Adrenal gland (tissue), 12 donors: ENCODE data around the gene TNIK. TPM values are rescaled to one million over a fixed set of nuclear protein-coding genes. Genes with fewer than 3 reads are reported as not detected.

ENCODE experiments used
- DNase-seq, 7 donors: peaks; one replicate each; pipeline ENCODE4 v3.0.0-alpha.2; 2019 to 2020
- H3K27ac ChIP-seq, 5 donors: fragments of 200-600 bp; sonication (generic) in 4 of 5; 1 replicate in 3 of 5; 2 replicates in 2 of 5; pipeline versions ENCODE4 v1.5.1 to v1.8.0; 2016 to 2020; ENCODE audit warnings: mild to moderate bottlenecking in 1 of 5
- H3K27me3 ChIP-seq: fragments of 200-600 bp; 2 replicates; pipeline ENCODE4 v1.8.0; 2021
- H3K36me3 ChIP-seq, 2 donors: fragments of 200-600 bp; replicated peaks in 1 of 2; 1 replicate in 1 of 2; 2 replicates in 1 of 2; pipeline versions ENCODE4 v1.5.1 to v1.8.0; 2018 to 2022
- H3K4me1 ChIP-seq, 2 donors: fragments of 200-600 bp; replicated peaks in 1 of 2; 1 replicate in 1 of 2; 2 replicates in 1 of 2; pipeline versions ENCODE4 v1.5.1 to v1.8.0; 2018 to 2021
- H3K4me3 ChIP-seq, 4 donors: fragments of 200-600 bp; sonication (generic) in 3 of 4; one replicate each; pipeline ENCODE4 v1.5.1; 2016 to 2018
- H3K9me3 ChIP-seq, 3 donors: fragments of 200-600 bp; sonication (generic) in 1 of 3; replicated peaks in 1 of 3; 1 replicate in 2 of 3; 2 replicates in 1 of 3; pipeline versions ENCODE4 v1.5.1 to v1.8.0; 2016 to 2021
- CTCF ChIP-seq, 6 experiments: fragments of 450-650 bp in 4 of 6; fragments of 200-600 bp in 2 of 6; sonication (generic) in 1 of 6; IDR thresholded peaks; 1 replicate in 5 of 6; 2 replicates in 1 of 6; pipeline versions ENCODE4 v1.5.1 to v1.8.0; 2016 to 2021; ENCODE audit warnings: antibody characterized with exemption in 6 of 6, mild to moderate bottlenecking in 2 of 6, moderate library complexity in 1 of 6
- POLR2A ChIP-seq, 2 donors: fragments of 450-650 bp; IDR thresholded peaks; one replicate each; pipeline ENCODE4 v1.6.1; 2017; ENCODE audit warnings: antibody characterized with exemption in 2 of 2, mild to moderate bottlenecking in 2 of 2, moderate library complexity in 1 of 2
- whole genome bisulfite sequencing, 4 donors: extraction: QIAGEN DNeasy Blood & Tissue Kit in 2 of 4; methylation state at CpG; one replicate each; pipeline versions ENCODE4 v1.1.5 to v1.1.7; 2013 to 2017; 5-methylcytosine and 5-hydroxymethylcytosine counted together
- intact Hi-C, 2 donors: fragments of 100-400 bp; cut with DNase I; formaldehyde crosslinking; loops; one replicate each; pipeline versions ENCODE4 v1.14.1 to v1.15.0; 2022 to 2023
- polyA plus RNA-seq, 3 donors: library from polyadenylated mRNA; stranded (reverse); fragments of 200-250 nt in 2 of 3; fragments of 350-450 nt in 1 of 3; fragmentation: Illumina TruSeq in 1 of 3; extraction: RNeasy Lipid Tissue Mini Kit (QIAGEN cat#74804) in 1 of 3; gene quantifications; one replicate each; pipeline ENCODE4 v1.2.3, GENCODE V29; 2013 to 2014
- total RNA-seq, 9 donors: library from RNA; depleted of rRNA in 4 of 9; stranded (reverse); fragments of >200 nt in 4 of 9; fragments of 120-200 nt in 1 of 9; fragmentation: NEBNext Ultra II Directional in 1 of 9; extraction: Animal tissue kit (Norgen Biotek cat#: 25700) in 1 of 9; gene quantifications; one replicate each; pipeline versions ENCODE4 v1.1.0 to v1.2.4, GENCODE V29; 2013 to 2023
- donor health status: healthy with polysubstance abuse.
- donor health status: Bipolar disorder and iron deficiency.
- donor health status: DM: yes; HTN: yes; CAD: no.
- donor health status: DM: no; HTN: no; CAD: no.
- donor health status: DM: no; HTN: no; CAD: no.
- donor health status: DM: yes; HTN: yes; CAD: no.

The TNIK gene
- total and polyA plus RNA-seq, 12 donors: 4.9 to 33.1 (median 10.7) TPM

DNA sequence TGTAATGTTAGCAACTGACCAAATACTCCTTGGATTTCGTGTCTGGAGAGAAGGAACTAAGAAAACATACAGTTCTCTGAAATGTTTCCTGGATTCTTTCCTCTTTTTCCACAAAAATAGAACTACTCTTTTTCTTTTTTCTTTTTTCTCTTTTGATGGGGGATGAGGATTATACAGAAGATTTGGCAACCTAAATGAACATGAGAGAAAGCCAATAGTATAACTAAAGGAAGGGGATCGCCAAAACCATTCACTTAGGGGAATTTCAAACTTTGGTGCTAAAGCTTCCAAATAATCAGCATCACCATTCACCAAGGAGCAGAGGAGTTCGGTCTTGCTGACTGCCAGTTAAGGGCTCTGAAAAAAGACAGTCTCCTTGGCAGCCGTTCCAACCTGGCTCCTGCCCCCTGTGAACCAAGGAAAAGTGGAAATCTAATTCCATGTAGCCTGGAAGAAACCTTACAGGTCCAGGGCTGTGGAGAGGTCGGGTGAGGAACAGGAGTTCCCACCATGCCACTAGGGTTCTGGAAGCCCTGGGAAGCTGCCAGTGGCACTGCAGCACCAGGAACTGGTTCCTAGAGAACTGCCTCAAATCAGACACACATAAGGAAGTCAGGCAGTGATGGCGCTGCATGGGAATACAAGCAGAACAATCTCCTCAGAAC, 176.9 kb downstream of the TNIK start:
- no peak overlapping the region for H3K27ac ChIP-seq
- no peaks in the 10 kb centered on the region for H3K9me3 ChIP-seq
- no peaks in the 10 kb centered on the region for H3K36me3 ChIP-seq
- 67 to 83% (median 71%) methylated on average over 6 of the region's 6 CpGs for WGBS, 4 donors
- no peak for DNase-seq
- no peak overlapping the region for H3K4me3 ChIP-seq
- intact Hi-C loops: no loop called here
- no peaks in the 10 kb centered on the region for H3K27me3 ChIP-seq
- peaks cover 8 to 20% of the 10 kb centered on the region in 2 donors for H3K4me1 ChIP-seq
- no peak for TF ChIP-seq CTCF (IDR thresholded peaks at IDR 0.05)
- no peak for TF ChIP-seq POLR2A (IDR thresholded peaks at IDR 0.05)

- H3K36me3 ChIP-seq: no peaks in the 10 kb centered on the region
- H3K27ac ChIP-seq: no peak overlapping the region
- H3K9me3 ChIP-seq: no peaks in the 10 kb centered on the region
- H3K4me3 ChIP-seq: peak overlapping the region in 1 of 4 donors; percentile 27
- intact Hi-C loops: no loop called here
- 22 to 40% (median 28%) methylated on average over 4 of the region's 4 CpGs for WGBS, 4 donors
- H3K27me3 ChIP-seq: no peaks in the 10 kb centered on the region
- DNase-seq: peak in 6 of 7 donors; percentile 41 to 75 (median 60)
- TF ChIP-seq CTCF (IDR thresholded peaks at IDR 0.05): no peak
- no peak for TF ChIP-seq POLR2A (IDR thresholded peaks at IDR 0.05)
- H3K4me1 ChIP-seq: peaks cover 8 to 20% of the 10 kb centered on the region in 2 donors
Measured at GRCh38 chr3:171282041-171282440, 178.2 kb downstream of the TNIK start.

DNA sequence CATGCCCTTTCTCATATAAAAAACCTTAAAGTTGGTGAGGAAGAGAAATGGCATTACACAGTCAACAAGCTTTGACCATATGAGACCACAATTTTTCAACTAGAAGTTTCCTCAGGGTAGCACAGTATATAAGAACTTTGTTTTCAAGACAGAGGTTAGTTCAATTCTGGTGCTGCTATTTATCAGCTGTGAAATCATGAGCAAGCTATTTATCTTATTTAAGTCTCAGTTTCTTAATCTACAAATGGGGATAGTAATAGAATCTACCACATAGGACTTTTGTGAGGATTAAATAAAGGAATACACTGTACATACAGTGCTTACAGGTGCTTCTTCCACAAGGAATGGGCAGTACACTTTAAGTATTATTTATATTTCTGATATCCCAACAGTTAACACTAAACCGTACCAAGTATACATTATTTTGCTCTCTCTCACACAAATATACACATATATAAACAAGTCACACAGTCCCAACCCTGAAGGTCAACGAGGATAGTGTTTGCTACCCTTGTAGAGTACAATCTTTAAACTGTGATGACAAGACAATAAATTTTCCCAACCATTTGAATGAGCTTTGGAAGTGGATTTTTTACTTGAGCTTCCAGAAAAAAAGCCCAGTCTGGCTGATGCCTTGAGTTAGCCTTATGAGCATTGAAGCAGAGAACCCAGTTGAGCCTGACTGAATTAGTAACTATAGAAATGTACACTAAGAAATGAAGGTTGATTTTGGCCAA, 178.8 kb downstream of the TNIK start:
- Histone ChIP-seq H3K4me3 (no peak overlapping the region), H3K4me1 (peaks cover 8 to 20% of the 10 kb centered on the region in 2 donors), H3K36me3 (no peaks in the 10 kb centered on the region), H3K9me3 (no peaks in the 10 kb centered on the region), H3K27me3 (no peaks in the 10 kb centered on the region), H3K27ac (no peak overlapping the region)
- TF ChIP-seq POLR2A (IDR thresholded peaks at IDR 0.05) (no peak), CTCF (IDR thresholded peaks at IDR 0.05) (no peak)
- WGBS, 4 donors: 54 to 67% (median 64%) methylated on average over 2 of the region's 2 CpGs
- intact Hi-C loops: no loop called here
- no peak for DNase-seq

- 91 to 98% (median 95%) methylated on average over 3 of the region's 3 CpGs for WGBS, 4 donors
- intact Hi-C loops: no loop called here
- DNase-seq: no peak
- TF ChIP-seq CTCF (IDR thresholded peaks at IDR 0.05) (no peak), POLR2A (IDR thresholded peaks at IDR 0.05) (no peak)
- no peak overlapping the region for H3K4me3 ChIP-seq
- H3K27ac ChIP-seq: no peak overlapping the region
- H3K27me3 ChIP-seq: no peaks in the 10 kb centered on the region
- H3K9me3 ChIP-seq: no peaks in the 10 kb centered on the region
- H3K4me1 ChIP-seq: peaks cover 8 to 20% of the 10 kb centered on the region in 2 donors
- H3K36me3 ChIP-seq: no peaks in the 10 kb centered on the region
Measured at GRCh38 chr3:171279972-171280371, 180.2 kb downstream of the TNIK start.
